ENCODE results near the gene PGLYRP3. TPM values are rescaled to one million over a fixed set of nuclear protein-coding genes. Genes with fewer than 3 reads are reported as not detected.

PGLYRP3 gene
- total RNA-seq, 1 donor from 2014 or later: not detected

- no peak for TF ChIP-seq CTCF (IDR thresholded peaks at IDR 0.05; ENCODE audit: borderline replicate concordance)
- peaks cover 71% of the 10 kb centered on the region for H3K27me3 ChIP-seq (ENCODE audit: low read depth)
- no peak overlapping the region for H3K4me3 ChIP-seq
- H3K9me3 ChIP-seq (replicated peaks): no peaks in the 10 kb centered on the region
- H3K36me3 ChIP-seq: no peaks in the 10 kb centered on the region
- DNase-seq: no peak
- no peak overlapping the region for H3K27ac ChIP-seq (replicated peaks)
- H3K4me1 ChIP-seq: no peaks in the 10 kb centered on the region
- intact Hi-C loops (cut with micrococcal nuclease): no loop called here
These were observed 61.2 kb downstream of the PGLYRP3 start for GRCh38 chr1:153251562-153251961.

GRCh38 chr1:153251087-153251486, 61.7 kb downstream of the PGLYRP3 start:
- Histone ChIP-seq H3K27ac (replicated peaks) (no peak overlapping the region), H3K9me3 (replicated peaks) (no peaks in the 10 kb centered on the region), H3K36me3 (no peaks in the 10 kb centered on the region), H3K4me1 (no peaks in the 10 kb centered on the region), H3K4me3 (no peak overlapping the region), H3K27me3 (ENCODE audit: low read depth) (peaks cover 73% of the 10 kb centered on the region)
- no peak for DNase-seq
- no peak for TF ChIP-seq CTCF (IDR thresholded peaks at IDR 0.05; ENCODE audit: borderline replicate concordance)
- intact Hi-C loops (cut with micrococcal nuclease): no loop called here

GRCh38 chr1:153250166-153250565, 62.6 kb downstream of the PGLYRP3 start:
- Histone ChIP-seq H3K4me1 (no peaks in the 10 kb centered on the region), H3K27ac (replicated peaks) (no peak overlapping the region), H3K27me3 (ENCODE audit: low read depth) (peaks cover 78% of the 10 kb centered on the region), H3K4me3 (no peak overlapping the region), H3K36me3 (no peaks in the 10 kb centered on the region), H3K9me3 (replicated peaks) (no peaks in the 10 kb centered on the region)
- TF ChIP-seq CTCF (IDR thresholded peaks at IDR 0.05; ENCODE audit: borderline replicate concordance): no peak
- no peak for DNase-seq
- intact Hi-C loops (cut with micrococcal nuclease): no loop called here

GRCh38 chr1:153248176-153248879, 64.4 kb downstream of the PGLYRP3 start:
- no peak for DNase-seq
- intact Hi-C loops (cut with micrococcal nuclease): no loop called here
- Histone ChIP-seq H3K36me3 (no peaks in the 10 kb centered on the region), H3K4me1 (no peaks in the 10 kb centered on the region), H3K9me3 (replicated peaks) (no peaks in the 10 kb centered on the region), H3K27me3 (ENCODE audit: low read depth) (peaks cover 62% of the 10 kb centered on the region), H3K4me3 (no peak overlapping the region), H3K27ac (replicated peaks) (no peak overlapping the region)
- TF ChIP-seq CTCF (IDR thresholded peaks at IDR 0.05; ENCODE audit: borderline replicate concordance): no peak

Other genes with a start within 250 kb of the PGLYRP3 start
- gene SPRR2B, start 241.3 kb downstream of the PGLYRP3 start, total RNA-seq: not detected
- gene SPRR2E, start 218.4 kb downstream of the PGLYRP3 start, total RNA-seq: not detected
- not detected for gene SPRR2F, start 199.4 kb downstream of the PGLYRP3 start, total RNA-seq
- gene SPRR2G, start 162.1 kb downstream of the PGLYRP3 start, total RNA-seq: not detected
- gene LELP1, start 109.5 kb downstream of the PGLYRP3 start, total RNA-seq: not detected
- not detected for gene PRR9, start 95.4 kb downstream of the PGLYRP3 start, total RNA-seq
- not detected for gene LORICRIN, start 53.3 kb downstream of the PGLYRP3 start, total RNA-seq
- gene PGLYRP4, start 35.9 kb upstream of the PGLYRP3 start, total RNA-seq: not detected
- 62.2 TPM for gene S100A9, start 44.9 kb upstream of the PGLYRP3 start, total RNA-seq
- gene S100A12, start 62.7 kb upstream of the PGLYRP3 start, total RNA-seq: 2.3 TPM
- 26.6 TPM for gene S100A8, start 78.1 kb upstream of the PGLYRP3 start, total RNA-seq
- not detected for gene S100A7A, start 103.6 kb upstream of the PGLYRP3 start, total RNA-seq
- not detected for gene S100A7, start 147.7 kb upstream of the PGLYRP3 start, total RNA-seq
- gene S100A6, start 223.0 kb upstream of the PGLYRP3 start, total RNA-seq: 336 TPM
- not detected for gene S100A5, start 228.0 kb upstream of the PGLYRP3 start, total RNA-seq
- 137 TPM for gene S100A4, start 232.9 kb upstream of the PGLYRP3 start, total RNA-seq
- gene S100A3, start 236.3 kb upstream of the PGLYRP3 start, total RNA-seq: 0.36 TPM

Data from left ventricle myocardium inferior (tissue), 1 donor.